GM19455 (cell line): ENCODE measurements around the gene TMEM131L.
"Not testable (repeated sequence)": the region's sequence is repeated elsewhere in the genome, so short reads cannot be mapped to it uniquely, and the experiment has no call there.

Source experiments
- ATAC-seq: cut with Tn5 transposase; IDR thresholded peaks from one replicate; pipeline ENCODE4 v1.9.1; 2021; ENCODE audit not compliant: unreplicated experiment

Gene TMEM131L, protein sequence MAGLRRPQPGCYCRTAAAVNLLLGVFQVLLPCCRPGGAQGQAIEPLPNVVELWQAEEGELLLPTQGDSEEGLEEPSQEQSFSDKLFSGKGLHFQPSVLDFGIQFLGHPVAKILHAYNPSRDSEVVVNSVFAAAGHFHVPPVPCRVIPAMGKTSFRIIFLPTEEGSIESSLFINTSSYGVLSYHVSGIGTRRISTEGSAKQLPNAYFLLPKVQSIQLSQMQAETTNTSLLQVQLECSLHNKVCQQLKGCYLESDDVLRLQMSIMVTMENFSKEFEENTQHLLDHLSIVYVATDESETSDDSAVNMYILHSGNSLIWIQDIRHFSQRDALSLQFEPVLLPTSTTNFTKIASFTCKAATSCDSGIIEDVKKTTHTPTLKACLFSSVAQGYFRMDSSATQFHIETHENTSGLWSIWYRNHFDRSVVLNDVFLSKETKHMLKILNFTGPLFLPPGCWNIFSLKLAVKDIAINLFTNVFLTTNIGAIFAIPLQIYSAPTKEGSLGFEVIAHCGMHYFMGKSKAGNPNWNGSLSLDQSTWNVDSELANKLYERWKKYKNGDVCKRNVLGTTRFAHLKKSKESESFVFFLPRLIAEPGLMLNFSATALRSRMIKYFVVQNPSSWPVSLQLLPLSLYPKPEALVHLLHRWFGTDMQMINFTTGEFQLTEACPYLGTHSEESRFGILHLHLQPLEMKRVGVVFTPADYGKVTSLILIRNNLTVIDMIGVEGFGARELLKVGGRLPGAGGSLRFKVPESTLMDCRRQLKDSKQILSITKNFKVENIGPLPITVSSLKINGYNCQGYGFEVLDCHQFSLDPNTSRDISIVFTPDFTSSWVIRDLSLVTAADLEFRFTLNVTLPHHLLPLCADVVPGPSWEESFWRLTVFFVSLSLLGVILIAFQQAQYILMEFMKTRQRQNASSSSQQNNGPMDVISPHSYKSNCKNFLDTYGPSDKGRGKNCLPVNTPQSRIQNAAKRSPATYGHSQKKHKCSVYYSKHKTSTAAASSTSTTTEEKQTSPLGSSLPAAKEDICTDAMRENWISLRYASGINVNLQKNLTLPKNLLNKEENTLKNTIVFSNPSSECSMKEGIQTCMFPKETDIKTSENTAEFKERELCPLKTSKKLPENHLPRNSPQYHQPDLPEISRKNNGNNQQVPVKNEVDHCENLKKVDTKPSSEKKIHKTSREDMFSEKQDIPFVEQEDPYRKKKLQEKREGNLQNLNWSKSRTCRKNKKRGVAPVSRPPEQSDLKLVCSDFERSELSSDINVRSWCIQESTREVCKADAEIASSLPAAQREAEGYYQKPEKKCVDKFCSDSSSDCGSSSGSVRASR (N-terminal part only)

DNA sequence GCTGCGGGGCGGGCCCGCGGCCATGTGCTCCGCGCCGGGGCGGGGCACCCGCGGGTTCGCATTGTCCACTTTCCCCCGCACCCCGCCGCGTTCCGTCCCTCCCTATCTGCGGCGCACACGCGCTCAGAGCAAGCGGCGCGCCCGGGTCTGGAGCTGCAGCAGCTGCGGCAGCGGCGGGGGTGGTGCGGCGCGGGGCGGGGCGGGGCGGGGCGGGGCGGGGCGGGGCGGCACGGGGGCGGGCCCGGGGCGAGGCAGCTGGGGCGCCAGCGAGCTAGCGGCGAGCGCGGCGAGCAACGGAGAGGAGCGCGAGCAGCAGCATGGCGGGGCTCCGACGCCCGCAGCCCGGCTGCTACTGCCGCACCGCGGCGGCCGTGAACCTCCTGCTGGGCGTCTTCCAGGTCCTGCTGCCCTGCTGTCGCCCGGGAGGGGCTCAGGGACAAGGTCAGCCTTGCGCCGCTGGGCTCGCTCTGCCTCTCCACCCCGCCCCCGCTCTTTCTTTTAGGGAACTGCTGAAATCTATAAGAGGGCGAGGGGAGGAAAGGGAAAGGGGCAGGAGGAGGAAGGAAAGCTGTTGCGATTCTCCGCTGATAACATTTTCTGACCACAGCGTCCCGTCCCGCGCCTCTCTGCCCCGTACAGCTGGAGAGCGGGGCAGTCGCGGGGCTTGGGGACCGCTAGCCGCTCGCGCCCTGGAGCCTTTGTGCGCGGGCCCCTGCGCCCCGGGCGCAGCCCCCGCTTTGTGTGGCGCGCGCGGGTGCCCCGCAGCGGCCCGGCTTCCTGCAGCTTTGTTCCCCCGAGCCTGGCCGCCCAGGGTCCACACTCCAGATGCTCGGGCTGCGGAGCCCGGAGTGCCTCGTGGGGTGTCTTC lies at the start of gene TMEM131L:
TMEM131L (plus strand) TSS at position 280 of the 868 bp plus-strand sequence; CDS start at position 318, 38 bp downstream.
- peak; percentile 50 for ATAC-seq

DNA sequence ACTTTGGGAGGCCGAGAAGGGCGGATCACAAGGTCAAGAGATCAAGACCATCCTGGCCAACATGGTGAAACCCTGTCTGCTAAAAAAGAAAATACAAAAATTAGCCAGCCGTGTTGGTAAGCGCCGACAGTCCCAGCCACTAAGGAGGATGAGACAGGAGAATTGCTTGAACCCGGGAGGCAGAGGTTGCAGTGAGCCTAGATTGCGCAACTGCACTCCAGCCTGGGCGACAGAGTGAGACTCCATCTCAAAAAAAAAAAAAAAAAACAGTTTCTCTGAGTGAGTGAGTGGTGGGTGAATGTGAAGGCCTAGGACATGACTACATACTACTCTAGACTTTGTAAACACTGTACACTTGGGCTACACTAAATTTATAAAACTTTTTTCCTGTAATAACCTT lies 49.7 kb upstream of the TMEM131L start:
- not testable (repeated sequence) for ATAC-seq

GRCh38 chr4:153418121-153418520 lies 48.0 kb upstream of the TMEM131L start:
- ATAC-seq: no peak

GRCh38 chr4:153418558-153418957 lies 47.6 kb upstream of the TMEM131L start:
- no peak for ATAC-seq

GRCh38 chr4:153419029-153419428 lies 47.1 kb upstream of the TMEM131L start:
- no peak for ATAC-seq

DNA sequence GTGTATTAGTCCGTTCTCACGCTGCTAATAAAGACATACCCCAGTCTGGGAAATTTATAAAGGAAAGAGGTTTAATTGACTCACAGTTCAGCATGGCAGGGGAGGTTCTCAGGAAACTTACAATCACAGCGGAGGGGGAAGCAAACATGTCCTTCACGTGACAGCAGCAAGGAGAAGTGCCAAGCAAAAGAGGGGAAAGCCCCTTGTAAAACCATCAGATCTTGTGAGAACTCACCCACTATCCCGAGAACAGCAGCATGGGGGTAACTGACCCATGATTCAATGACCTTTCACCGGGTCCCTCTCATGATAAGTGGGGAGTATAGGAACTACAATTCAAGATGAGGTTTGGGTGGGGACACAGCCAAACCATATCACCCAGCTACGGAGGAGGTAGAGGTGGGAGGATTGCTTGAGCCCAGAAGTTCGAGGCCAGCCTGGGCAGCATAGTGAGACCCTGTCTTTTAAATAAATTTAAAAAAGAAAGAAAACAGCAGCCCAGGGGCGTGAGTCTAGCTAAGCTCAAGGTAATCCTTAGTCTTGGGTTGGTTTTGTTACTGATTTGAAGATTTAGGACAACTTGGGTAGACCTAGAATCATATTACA lies 46.4 kb upstream of the TMEM131L start:
- ATAC-seq: no peak

DNA sequence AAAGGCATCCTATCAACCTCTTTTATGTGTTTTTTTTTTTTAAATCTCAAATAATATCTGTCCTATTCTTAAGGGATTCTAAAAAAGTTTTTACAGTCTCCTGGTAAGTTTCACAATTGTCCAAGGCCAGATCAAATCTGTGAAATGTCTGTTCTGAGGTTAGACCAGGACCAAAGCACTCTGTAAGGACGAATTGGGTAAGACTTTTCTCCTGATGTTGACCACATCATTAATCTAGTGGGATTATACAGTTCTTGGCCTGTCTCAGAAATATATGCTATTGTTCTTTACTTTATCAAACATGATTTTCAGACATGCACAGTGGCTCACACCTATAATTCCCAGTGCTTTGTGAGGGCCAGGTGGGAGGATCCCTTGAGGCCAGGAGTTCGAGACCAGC lies 45.8 kb upstream of the TMEM131L start:
- ATAC-seq: no peak

- ATAC-seq: peak; percentile 61
Measured at GRCh38 chr4:153421941-153422340, 44.2 kb upstream of the TMEM131L start.

GRCh38 chr4:153426207-153426885 lies 39.8 kb upstream of the TMEM131L start:
- ATAC-seq: no peak

GRCh38 chr4:153427363-153428071 lies 38.6 kb upstream of the TMEM131L start:
- ATAC-seq: no peak

GRCh38 chr4:153428941-153429475 lies 37.2 kb upstream of the TMEM131L start:
- no peak for ATAC-seq

DNA sequence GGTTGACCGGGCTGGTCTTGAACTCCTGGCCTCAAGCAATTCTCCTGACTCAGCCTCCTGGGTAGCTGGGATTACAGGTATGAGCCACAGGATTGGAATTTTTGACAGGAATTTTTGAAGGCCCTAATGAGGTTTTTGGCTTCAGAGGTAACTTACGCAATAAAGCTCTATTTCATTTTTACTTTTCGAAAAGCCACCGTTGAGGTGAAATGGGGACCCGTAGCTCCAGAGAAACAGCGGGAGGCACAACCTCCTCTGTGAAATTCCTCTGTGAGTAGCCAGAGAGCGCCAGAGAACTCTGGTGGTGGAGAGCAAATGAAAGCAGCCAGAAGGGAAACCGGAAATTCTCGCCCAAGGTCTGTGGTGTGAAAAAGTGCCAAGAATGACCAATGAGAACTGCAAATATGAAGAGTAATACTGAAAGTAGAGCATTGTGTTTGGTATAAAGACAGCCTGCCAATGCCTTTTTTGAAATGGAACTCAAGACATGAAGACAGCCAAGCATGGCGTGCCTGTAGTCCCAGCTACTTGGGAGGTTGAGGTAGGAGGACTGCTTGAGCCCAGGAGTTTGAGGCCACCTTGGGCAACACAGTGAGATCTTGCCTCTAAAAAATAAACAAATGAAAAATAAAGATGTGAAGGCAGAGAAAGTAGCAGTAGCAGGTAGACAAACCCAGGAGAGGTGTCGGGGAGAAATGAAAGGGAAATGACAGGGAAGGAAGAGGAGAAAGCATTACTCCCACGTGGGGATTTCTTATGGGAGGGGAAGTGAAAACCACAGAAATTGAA lies 33.0 kb upstream of the TMEM131L start:
- peak; percentile 96 for ATAC-seq

GRCh38 chr4:153433754-153434105 lies 32.4 kb upstream of the TMEM131L start:
- ATAC-seq: no peak

DNA sequence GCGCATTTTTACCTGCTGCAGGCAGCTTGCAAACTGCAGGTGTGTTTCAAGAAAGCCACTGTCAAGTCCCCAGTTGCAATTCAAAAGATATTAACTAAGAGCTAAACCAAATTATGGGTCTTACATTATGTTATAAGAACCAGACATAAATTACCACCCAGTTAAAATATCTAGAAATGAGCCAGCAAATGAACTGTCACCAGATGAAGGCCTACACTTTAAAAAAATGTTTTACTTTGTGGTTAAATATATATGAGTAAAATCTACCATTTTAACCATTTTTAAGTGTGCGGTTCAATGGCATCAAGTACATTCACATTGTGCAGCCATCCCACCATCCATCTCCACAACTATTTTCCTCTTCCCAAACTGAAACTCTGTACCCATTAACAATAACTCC lies 32.0 kb upstream of the TMEM131L start:
- ATAC-seq: no peak

DNA sequence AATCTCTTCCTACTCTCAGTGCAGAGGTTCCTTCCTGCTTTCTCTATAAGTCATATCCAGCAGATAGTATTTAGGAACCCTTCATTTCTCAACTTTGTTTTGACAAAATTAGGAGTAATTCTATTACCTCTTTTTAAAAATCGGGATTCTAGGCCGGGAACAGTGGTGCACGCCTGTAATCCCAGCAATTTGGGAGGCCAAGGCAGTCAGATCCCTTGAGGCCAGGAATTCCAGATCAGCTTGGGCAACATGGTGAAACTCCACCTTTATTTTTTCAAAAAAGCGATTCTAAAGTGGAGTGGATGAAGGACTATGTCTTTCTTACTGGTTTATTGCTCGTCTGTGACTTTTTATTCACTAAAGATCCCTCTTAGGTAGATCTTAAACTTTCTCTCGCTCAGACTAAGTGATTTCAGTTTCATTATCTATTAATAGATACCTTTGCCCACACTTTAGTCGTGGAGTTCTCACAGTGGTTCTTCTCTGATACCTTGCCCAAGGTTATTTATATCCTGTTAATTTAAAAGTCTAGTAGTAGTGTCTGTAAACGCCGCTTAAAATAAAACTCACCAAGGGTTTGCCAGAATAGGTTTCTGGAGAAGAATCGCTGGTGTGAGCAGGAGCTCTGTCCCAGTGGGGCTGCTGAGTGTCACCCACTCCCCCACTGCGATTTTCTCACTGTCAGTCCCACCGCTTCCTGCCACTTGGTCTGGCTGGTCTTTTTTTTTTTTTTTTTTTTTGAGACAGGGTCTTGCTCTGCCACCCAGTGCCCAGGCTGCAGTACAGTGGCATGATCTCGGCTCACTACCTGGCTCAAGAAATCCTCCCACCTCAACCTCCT lies 27.0 kb upstream of the TMEM131L start:
- peak; percentile 55 for ATAC-seq

DNA sequence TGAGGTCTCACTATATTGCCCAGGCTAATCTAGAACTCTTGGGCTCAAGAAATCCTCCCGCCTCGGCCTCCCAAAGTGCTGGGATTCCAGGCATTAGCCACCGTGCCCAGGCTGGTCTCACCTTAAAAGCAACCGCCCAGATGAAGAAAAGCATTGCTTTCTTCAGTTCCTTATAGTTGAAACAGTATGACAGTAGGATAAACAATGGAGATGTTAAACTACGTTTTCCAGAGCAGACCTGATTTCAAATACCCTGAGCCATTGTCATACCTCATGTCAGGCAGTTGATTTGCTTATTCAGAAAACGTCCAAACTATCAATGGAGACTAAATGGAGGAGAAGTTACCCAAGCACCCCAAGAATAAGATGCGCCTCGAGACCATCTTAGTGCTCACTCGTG lies 26.3 kb upstream of the TMEM131L start:
- ATAC-seq: no peak

DNA sequence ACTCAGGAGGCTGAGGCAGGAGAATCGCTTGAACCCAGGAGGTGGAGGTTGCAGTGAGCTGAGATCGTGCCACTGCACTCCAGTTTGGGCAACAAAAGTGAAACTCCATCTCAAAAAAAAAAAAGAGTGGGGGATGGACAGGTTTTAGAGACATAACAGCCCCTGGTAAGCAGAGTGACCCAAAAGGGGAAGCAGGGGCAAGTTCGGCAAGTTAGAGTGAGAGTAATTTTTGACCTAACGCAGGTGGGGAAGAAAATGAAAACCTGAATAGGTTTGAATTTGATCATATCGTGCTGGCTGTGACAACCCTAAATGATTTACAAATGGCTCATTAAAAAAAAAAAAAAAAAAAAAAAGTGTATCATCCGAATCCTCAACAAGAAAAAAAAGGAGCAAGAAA lies 25.7 kb upstream of the TMEM131L start:
- ATAC-seq: no peak
